GM12872 (cell line): ENCODE results near the gene KNL1.

ENCODE experiments used
- CTCF ChIP-seq: IDR thresholded peaks from 3 replicates; pipeline ENCODE4 v1.5.1; 2011; ENCODE audit warnings: low read depth, mild to moderate bottlenecking, low read length, moderate library complexity; ENCODE audit not compliant: insufficient read depth

KNL1 gene

DNA sequence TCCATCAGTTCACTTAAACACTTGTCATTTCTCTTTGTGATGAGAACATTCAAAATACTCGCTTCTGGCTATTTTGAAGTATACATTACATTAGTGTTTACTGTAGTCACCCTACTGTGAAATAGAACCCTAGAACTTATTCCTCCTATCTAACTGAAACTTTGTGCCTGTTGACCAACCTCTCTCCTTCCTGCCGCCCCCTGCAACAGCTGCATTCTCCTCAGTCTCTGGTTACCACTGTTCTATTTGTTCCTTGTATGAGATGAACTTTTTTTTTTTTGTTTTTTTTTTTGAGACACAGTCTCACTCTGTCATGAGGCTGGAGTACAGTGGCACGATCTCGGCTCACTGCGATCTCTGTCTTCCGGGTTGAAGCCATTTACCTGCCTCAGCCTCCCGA lies 103.9 kb downstream of the KNL1 start:
- no peak for TF ChIP-seq CTCF

DNA sequence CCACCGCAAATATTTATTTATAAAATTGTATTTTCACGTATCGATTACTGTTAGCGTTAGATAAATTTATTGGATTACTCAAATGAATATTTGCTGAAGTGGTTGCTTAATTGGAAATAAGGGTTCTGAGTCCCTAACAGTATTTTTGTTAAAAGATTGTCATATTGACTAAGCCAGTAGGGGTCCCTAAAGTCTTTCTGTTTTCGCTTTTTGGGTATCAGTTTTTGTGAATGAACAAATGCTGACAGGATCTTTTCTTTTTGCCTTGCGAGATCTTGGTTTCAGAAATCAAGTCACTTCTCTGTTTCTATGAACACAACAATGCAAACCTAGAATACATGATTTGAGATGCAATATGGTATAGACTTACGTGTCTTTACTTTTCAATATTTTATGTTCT lies 108.0 kb downstream of the KNL1 start:
- TF ChIP-seq CTCF = peak; percentile 35; the same call in 1 of the 3 replicates

DNA sequence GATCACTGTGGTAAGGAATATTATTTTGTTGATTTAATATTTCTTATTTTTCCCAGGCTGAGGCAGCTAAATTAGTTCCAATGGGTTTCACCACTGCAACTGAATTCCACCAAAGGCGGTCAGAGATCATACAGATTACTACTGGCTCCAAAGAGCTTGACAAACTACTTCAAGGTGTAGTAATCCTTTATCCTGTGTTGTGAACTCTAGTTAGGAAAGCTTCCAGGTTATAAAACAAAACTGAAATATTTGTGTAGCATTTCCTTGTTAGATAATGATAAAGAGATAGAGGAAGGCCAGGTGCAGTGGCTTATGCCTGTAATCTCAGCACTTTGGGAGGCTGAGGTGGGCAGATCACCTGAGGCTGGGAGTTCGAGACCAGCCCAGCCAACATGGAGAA lies 112.1 kb downstream of the KNL1 start:
- no peak for TF ChIP-seq CTCF
